Trophoblast cell (in vitro differentiated cells and primary cell): ENCODE measurements around the gene PTN.

Experiments used
- DNase-seq, 2 donors: peaks; one replicate each; pipeline ENCODE4 v3.0.0-alpha.2; 2016
- H2AFZ ChIP-seq: 2 replicates; pipeline ENCODE4 v1.6.1; 2013; ENCODE audit warnings: low read length, moderate library complexity, mild to moderate bottlenecking; ENCODE audit not compliant: insufficient read depth, poor library complexity
- H2AK5ac ChIP-seq: 2 replicates; pipeline ENCODE4 v1.6.1; 2013; ENCODE audit warnings: mild to moderate bottlenecking, low read length
- H2BK120ac ChIP-seq: 2 replicates; pipeline ENCODE4 v1.6.1; 2013; ENCODE audit warnings: low read length, mild to moderate bottlenecking, moderate library complexity; ENCODE audit not compliant: insufficient read depth, poor library complexity
- H2BK12ac ChIP-seq: 2 replicates; pipeline ENCODE4 v1.6.1; 2013; ENCODE audit warnings: mild to moderate bottlenecking, low read length, moderate library complexity
- H2BK5ac ChIP-seq: 2 replicates; pipeline ENCODE4 v1.6.1; 2013; ENCODE audit warnings: low read length, low read depth, moderate library complexity, mild to moderate bottlenecking; ENCODE audit not compliant: poor library complexity
- H3K14ac ChIP-seq: 2 replicates; pipeline ENCODE4 v1.6.1; 2013; ENCODE audit warnings: mild to moderate bottlenecking, low read length
- H3K18ac ChIP-seq: 2 replicates; pipeline ENCODE4 v1.6.1; 2013; ENCODE audit warnings: mild to moderate bottlenecking, low read length
- H3K23ac ChIP-seq: 2 replicates; pipeline ENCODE4 v1.6.1; 2013; ENCODE audit warnings: low read length
- H3K27ac ChIP-seq: 2 replicates; pipeline ENCODE4 v1.5.1; 2013; ENCODE audit warnings: low read depth, mild to moderate bottlenecking, inconsistent platforms, low read length, moderate library complexity
- H3K27me3 ChIP-seq: 2 replicates; pipeline ENCODE4 v1.6.1; 2013; ENCODE audit warnings: inconsistent platforms, mild to moderate bottlenecking, low read length, moderate library complexity; ENCODE audit not compliant: insufficient read depth
- H3K36me3 ChIP-seq, 2 experiments: 1 replicate in 1 of 2; 2 replicates in 1 of 2; pipeline ENCODE4 v1.6.1; 2013; ENCODE audit warnings: low read length in 2 of 2, mild to moderate bottlenecking in 2 of 2, moderate library complexity in 1 of 2; ENCODE audit not compliant: insufficient read depth in 2 of 2, control insufficient read depth in 1 of 2
- H3K4ac ChIP-seq: 2 replicates; pipeline ENCODE4 v1.6.1; 2013; ENCODE audit warnings: low read depth, mild to moderate bottlenecking, low read length, moderate library complexity
- H3K4me1 ChIP-seq, 2 experiments: 1 replicate in 1 of 2; 2 replicates in 1 of 2; pipeline ENCODE4 v1.6.1; 2013; ENCODE audit warnings: low read length in 2 of 2, mild to moderate bottlenecking in 2 of 2, moderate library complexity in 1 of 2; ENCODE audit not compliant: insufficient read depth in 2 of 2, control insufficient read depth in 1 of 2
- H3K4me2 ChIP-seq: 2 replicates; pipeline ENCODE4 v1.6.1; 2013; ENCODE audit warnings: inconsistent platforms, mild to moderate bottlenecking, low read length, moderate library complexity
- H3K4me3 ChIP-seq: 2 replicates; pipeline ENCODE4 v1.5.1; 2013; ENCODE audit warnings: mild to moderate bottlenecking, low read depth, low read length, inconsistent platforms
- H3K79me1 ChIP-seq: one replicate; pipeline ENCODE4 v1.6.1; 2013; ENCODE audit warnings: low read length
- H3K79me2 ChIP-seq: 2 replicates; pipeline ENCODE4 v1.6.1; 2013; ENCODE audit warnings: low read length, mild to moderate bottlenecking; ENCODE audit not compliant: control insufficient read depth, insufficient read depth, poor library complexity
- H3K9ac ChIP-seq: 2 replicates; pipeline ENCODE4 v1.6.1; 2013; ENCODE audit warnings: mild to moderate bottlenecking, low read length
- H3K9me3 ChIP-seq: 2 replicates; pipeline ENCODE4 v1.6.1; 2013; ENCODE audit warnings: low read depth, mild to moderate bottlenecking, control low read depth, inconsistent platforms, low read length; ENCODE audit not compliant: insufficient read depth
- H4K12ac ChIP-seq: 2 replicates; pipeline ENCODE4 v1.6.1; 2013; ENCODE audit warnings: low read depth, mild to moderate bottlenecking, low read length, moderate library complexity
- H4K8ac ChIP-seq: 2 replicates; pipeline ENCODE4 v1.6.1; 2013; ENCODE audit warnings: low read depth, mild to moderate bottlenecking, low read length, moderate library complexity
- H4K91ac ChIP-seq: one replicate; pipeline ENCODE4 v1.6.1; 2013; ENCODE audit warnings: low read depth, mild to moderate bottlenecking, low read length, moderate library complexity
- WGBS: extraction: QIAGEN DNeasy Blood & Tissue Kit; methylation state at CpG from one replicate; pipeline ENCODE4 v1.1.7; 2013; ENCODE audit warnings: missing lambda C conversion rate; ENCODE audit not compliant: insufficient read length, insufficient coverage; ENCODE audit errors: extremely low coverage; 5-methylcytosine and 5-hydroxymethylcytosine counted together

The PTN gene

DNA sequence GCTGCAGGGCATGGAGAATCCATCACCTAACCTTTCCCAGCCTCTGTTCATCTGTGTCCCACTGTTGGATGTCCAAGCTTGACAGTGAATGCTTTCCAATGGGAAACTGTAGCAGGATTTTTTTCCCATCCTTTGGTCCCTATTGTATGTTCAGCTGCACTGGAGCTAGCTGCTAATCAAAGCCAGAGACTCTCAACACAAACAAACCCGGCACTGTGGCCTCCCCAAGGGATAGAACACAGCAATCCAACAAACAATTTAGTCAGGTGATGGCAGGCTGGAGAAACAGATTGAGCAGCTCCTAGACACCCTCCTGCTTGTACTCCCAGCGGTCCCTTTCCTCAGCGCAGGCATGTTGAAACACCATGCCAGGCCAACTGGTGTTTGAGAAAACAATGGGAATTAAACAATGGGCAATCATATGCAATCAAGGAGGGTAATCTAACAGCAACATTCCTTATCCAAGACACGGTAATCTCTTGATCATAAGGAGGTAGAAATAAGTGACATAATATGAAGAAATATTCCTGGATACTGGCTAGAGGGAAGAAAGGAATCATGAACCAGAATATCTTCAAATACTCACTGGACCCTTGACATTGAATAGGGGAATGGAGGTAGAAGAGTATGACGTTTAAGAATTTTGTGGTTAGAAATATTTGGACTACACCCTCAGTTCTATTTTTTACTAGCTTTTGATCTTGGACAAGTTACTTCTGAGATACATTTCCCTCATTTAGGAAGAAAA, 15.0 kb downstream of the PTN start:
- H4K91ac ChIP-seq, result no peak overlapping the region
- no peak overlapping the region for H2BK5ac ChIP-seq
- no peak overlapping the region for H3K27ac ChIP-seq
- no peak overlapping the region for H4K8ac ChIP-seq
- H3K4ac ChIP-seq, result no peak overlapping the region
- no peak overlapping the region for H3K9ac ChIP-seq
- no CpG with 5 or more reads among the region's 5 CpGs for WGBS
- DNase-seq, result peak in 1 of 2 donors; percentile 54
- H3K14ac ChIP-seq, result no peak overlapping the region
- H3K4me1 ChIP-seq, result no peaks in the 10 kb centered on the region
- no peaks in the 10 kb centered on the region for H3K27me3 ChIP-seq
- H3K4me3 ChIP-seq, result no peak overlapping the region
- H2BK12ac ChIP-seq, result no peak overlapping the region
- H3K4me2 ChIP-seq, result no peak overlapping the region
- H3K79me1 ChIP-seq, result no peaks in the 10 kb centered on the region
- no peak overlapping the region for H2AK5ac ChIP-seq
- no peak overlapping the region for H3K18ac ChIP-seq
- H3K9me3 ChIP-seq, result no peaks in the 10 kb centered on the region
- no peak overlapping the region for H4K12ac ChIP-seq
- no peak overlapping the region for H3K23ac ChIP-seq
- no peaks in the 10 kb centered on the region for H3K79me2 ChIP-seq
- H3K36me3 ChIP-seq, result no peaks in the 10 kb centered on the region
- no peak overlapping the region for H2AFZ ChIP-seq
- H2BK120ac ChIP-seq, result no peak overlapping the region

DNA sequence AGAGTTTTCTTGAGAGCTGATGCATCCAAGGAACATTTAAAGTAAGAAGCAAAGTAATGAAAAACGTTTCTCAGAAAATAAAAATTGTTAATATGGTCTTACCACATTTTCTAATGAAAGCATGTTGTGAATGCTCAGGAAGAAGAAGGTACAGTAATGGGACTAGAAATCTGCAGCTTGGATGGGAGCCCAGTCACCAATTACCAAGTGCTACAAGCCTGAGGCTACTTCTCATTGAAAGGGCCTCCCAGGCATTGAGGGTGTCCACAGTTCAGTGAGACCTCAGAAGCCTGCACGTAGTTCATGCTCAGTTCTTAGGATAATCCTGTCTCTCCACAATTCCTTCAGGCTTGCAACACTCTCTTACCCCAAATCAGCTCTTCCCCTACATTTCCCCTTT, 17.6 kb downstream of the PTN start:
- Histone ChIP-seq H2BK120ac (no peak overlapping the region), H3K9ac (no peak overlapping the region), H3K36me3 (no peaks in the 10 kb centered on the region), H2BK12ac (no peak overlapping the region), H2BK5ac (no peak overlapping the region), H3K79me1 (no peaks in the 10 kb centered on the region), H3K14ac (no peak overlapping the region), H3K27me3 (no peaks in the 10 kb centered on the region), H4K8ac (no peak overlapping the region), H4K12ac (no peak overlapping the region), H2AFZ (no peak overlapping the region), H3K4me3 (no peak overlapping the region), H3K9me3 (no peaks in the 10 kb centered on the region), H3K4ac (no peak overlapping the region), H3K27ac (no peak overlapping the region), H3K18ac (no peak overlapping the region), H4K91ac (no peak overlapping the region), H3K79me2 (no peaks in the 10 kb centered on the region), H2AK5ac (no peak overlapping the region), H3K23ac (no peak overlapping the region), H3K4me1 (no peaks in the 10 kb centered on the region), H3K4me2 (no peak overlapping the region)
- no peak for DNase-seq
- WGBS, result no CpG with 5 or more reads among the region's 2 CpGs

DNA sequence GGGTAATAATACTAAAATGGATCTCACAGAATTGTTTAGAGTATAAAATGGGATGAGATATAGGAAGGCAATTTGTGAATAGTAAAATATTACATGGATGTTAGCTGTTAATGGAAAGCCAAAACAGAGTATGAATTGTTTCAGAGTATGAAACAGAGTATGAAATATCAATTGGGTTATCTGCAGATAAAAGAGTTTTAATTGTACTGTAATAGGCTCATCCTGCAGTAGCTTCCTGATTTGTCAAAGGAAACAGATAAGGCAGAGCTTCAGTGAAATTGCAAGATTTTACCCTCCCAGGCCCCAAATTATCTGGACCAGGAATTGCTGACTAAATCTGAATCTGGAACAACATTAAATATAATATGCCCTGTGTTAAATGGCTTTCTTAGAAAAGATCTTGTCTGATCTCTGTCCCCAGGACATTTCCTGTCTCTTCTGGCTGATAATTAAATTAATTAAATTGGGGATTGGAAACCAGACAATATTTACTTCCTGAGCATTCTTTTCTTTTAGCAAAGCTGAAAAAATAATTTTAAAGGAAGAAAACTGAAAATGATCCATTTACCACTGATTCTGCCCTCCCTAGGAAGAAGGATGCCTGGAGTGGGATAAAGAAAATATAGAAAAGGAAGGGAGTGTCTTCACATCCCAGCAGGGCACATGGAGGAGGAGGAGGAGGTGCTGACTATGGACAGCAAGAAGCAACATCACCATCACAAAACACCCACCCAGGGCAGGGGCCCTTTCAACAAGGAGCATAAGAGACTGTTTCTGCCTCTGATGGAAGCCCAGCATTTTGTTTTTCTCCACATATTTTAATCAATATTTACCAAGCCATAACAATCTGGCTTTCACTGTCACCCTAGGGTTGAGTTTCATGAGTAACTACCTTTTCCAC, 18.5 kb downstream of the PTN start:
- no peaks in the 10 kb centered on the region for H3K36me3 ChIP-seq
- no peak overlapping the region for H2AK5ac ChIP-seq
- H3K27ac ChIP-seq, result no peak overlapping the region
- no peak overlapping the region for H2BK12ac ChIP-seq
- H4K91ac ChIP-seq, result no peak overlapping the region
- no peak overlapping the region for H3K9ac ChIP-seq
- no peak overlapping the region for H3K18ac ChIP-seq
- H3K4me1 ChIP-seq, result no peaks in the 10 kb centered on the region
- H2AFZ ChIP-seq, result no peak overlapping the region
- no peaks in the 10 kb centered on the region for H3K79me2 ChIP-seq
- H3K9me3 ChIP-seq, result no peaks in the 10 kb centered on the region
- no peaks in the 10 kb centered on the region for H3K79me1 ChIP-seq
- no peak overlapping the region for H4K8ac ChIP-seq
- no peak overlapping the region for H3K4me3 ChIP-seq
- no peak overlapping the region for H3K23ac ChIP-seq
- H2BK5ac ChIP-seq, result no peak overlapping the region
- no peaks in the 10 kb centered on the region for H3K27me3 ChIP-seq
- no peak overlapping the region for H2BK120ac ChIP-seq
- no peak overlapping the region for H3K14ac ChIP-seq
- DNase-seq, result no peak
- no peak overlapping the region for H4K12ac ChIP-seq
- no peak overlapping the region for H3K4me2 ChIP-seq
- no peak overlapping the region for H3K4ac ChIP-seq

DNA sequence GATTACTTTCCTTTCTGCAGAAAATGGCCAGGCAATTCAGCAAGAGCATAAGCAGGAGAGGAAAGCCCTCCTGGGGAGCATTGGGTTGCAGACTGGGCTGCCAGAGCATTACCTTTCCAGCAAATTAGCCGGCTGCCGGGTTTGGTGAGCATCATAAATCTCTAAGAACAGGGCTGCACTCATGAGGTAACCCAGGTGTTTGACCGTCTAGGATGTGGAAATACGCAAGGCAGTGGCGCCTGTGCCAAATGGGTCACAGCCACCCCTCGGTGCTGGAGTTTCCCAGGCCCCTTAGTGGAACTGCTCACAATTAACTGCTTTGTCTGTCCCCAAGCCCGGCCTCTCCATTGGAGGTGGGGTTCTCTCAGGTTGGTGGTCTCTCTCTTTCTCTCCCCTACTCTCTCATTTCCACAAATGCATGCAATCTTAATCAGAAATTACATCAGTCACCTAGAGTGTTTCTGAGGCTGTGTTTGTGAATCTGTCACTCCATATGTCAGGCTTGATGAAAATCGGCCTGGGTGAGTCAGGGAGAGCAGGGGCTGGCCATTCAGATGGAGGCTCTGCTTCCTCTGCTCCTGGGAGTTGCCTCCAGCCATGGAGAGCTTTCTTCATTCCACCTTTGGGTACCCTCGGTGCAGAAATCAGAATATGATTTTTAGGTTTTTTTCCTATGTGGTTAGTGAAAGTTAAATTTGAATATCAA, 26.7 kb downstream of the PTN start:
- Histone ChIP-seq H2AFZ (no peak overlapping the region), H3K79me1 (no peaks in the 10 kb centered on the region), H4K91ac (no peak overlapping the region), H3K9me3 (no peaks in the 10 kb centered on the region), H3K4me3 (no peak overlapping the region), H3K23ac (no peak overlapping the region), H2BK12ac (no peak overlapping the region), H4K12ac (no peak overlapping the region), H3K14ac (no peak overlapping the region), H3K4me1 (no peaks in the 10 kb centered on the region), H2BK120ac (no peak overlapping the region), H2AK5ac (no peak overlapping the region), H3K36me3 (no peaks in the 10 kb centered on the region), H3K4ac (no peak overlapping the region), H3K79me2 (no peaks in the 10 kb centered on the region), H3K27ac (no peak overlapping the region), H2BK5ac (no peak overlapping the region), H4K8ac (no peak overlapping the region), H3K9ac (no peak overlapping the region), H3K18ac (no peak overlapping the region), H3K4me2 (no peak overlapping the region), H3K27me3 (no peaks in the 10 kb centered on the region)
- no CpG with 5 or more reads among the region's 9 CpGs for WGBS
- no peak for DNase-seq
